Measurements from ENCODE around the gene BICRA. TPM values are rescaled to one million over a fixed set of nuclear protein-coding genes. Genes with fewer than 3 reads are reported as not detected.

BICRA gene
- total and polyA plus RNA-seq, 9 of the 15 experiments (the other 6 are each of a cell fraction or from before 2014, with no cell fraction given): 0.01 to 8.8 (median 1.2) TPM

- CTCF ChIA-PET (ENCODE audit: low intra/inter-chr PET ratio): interaction anchor here (0.5 to 2.9 kb wide), 2 partner anchors 32 to 427 kb away, joined by 3 to 37 read pairs; no protein-coding TSS in a partner anchor
- 40% methylated on average over 8 of the region's 8 CpGs for WGBS (ENCODE audit: insufficient coverage, low coverage, missing lambda C conversion rate)
- Histone ChIP-seq H2AFZ (ENCODE audit: low read depth, low read length) (no peak overlapping the region), H3K4me2 (ENCODE audit: insufficient read depth, low read length) (no peak overlapping the region), H4K20me1 (replicated peaks; ENCODE audit: control insufficient read depth, insufficient read depth, low read length) (no peaks in the 10 kb centered on the region), H3K36me3 (ENCODE audit: control insufficient read depth, insufficient read depth, low read length) (peaks cover 7% of the 10 kb centered on the region; the same call in 2 of the 3 replicates), H3K9ac (ENCODE audit: insufficient read depth in 1 of 2, low read depth in 2 of 2, low read length in 2 of 2) (no peak overlapping the region), H3K27ac (ENCODE audit: extremely low read depth, low read depth, low read length) (no peak overlapping the region), H3K4me3 (no peak overlapping the region), H3K79me2 (ENCODE audit: control insufficient read depth, insufficient read depth, low read length) (peaks cover 23% of the 10 kb centered on the region), H3K27me3 (ENCODE audit: control insufficient read depth in 2 of 2, insufficient read depth in 2 of 2, low read length in 2 of 2) (no peaks in the 10 kb centered on the region), H3K9me3 (replicated peaks; ENCODE audit: control insufficient read depth, insufficient read depth, low read depth, low read length) (no peaks in the 10 kb centered on the region), H3K4me1 (replicated peaks in 1 of 2; ENCODE audit: control insufficient read depth in 2 of 2, insufficient read depth in 2 of 2, low read length in 2 of 2) (peaks cover 13 to 20% of the 10 kb centered on the region in 2 experiments), H3K9me1 (ENCODE audit: control insufficient read depth, insufficient read depth, low read length) (no peaks in the 10 kb centered on the region)
- BruUV-seq (replicated peaks): no TSS peak
- in situ Hi-C loops (cut with MboI): loop anchor here (5.0 kb wide), 1 partner anchor 76 kb away; no protein-coding TSS in a partner anchor
- POLR2A ChIA-PET: interaction anchor here (1.3 kb wide), 1 partner anchor 11 kb away, joined by 5 read pairs; no protein-coding TSS in a partner anchor
- DNase-seq (ENCODE audit: extremely low read depth in 1 of 4, low spot score in 3 of 4): no peak
- no peak for FAIRE-seq
- no peak for ATAC-seq
- intact Hi-C loops (cut with micrococcal nuclease): loop anchor here (2.0 kb wide), 1 partner anchor 77 kb away; no protein-coding TSS in a partner anchor
- TF ChIP-seq HEY1 (CRISPR knock-in tag; IDR thresholded peaks at IDR 0.05; ENCODE audit: borderline replicate concordance) (no peak), SMAD3 (CRISPR knock-in tag; conservative IDR thresholded peaks at IDR 0.05) (no peak), GATA2 (CRISPR knock-in tag; IDR thresholded peaks at IDR 0.05) (no peak), TCFL5 (CRISPR knock-in tag; conservative IDR thresholded peaks at IDR 0.05) (no peak), KLF13 (tag; IDR thresholded peaks at IDR 0.05; ENCODE audit: borderline replicate concordance, low read depth) (no peak), PTBP1 (IDR thresholded peaks at IDR 0.05; ENCODE audit: low read depth, low read length) (peak; percentile 85), RBM25 (IDR thresholded peaks at IDR 0.05; ENCODE audit: low read depth, low read length, severe bottlenecking) (peak; percentile 72), ZNF695 (CRISPR knock-in tag; IDR thresholded peaks at IDR 0.05) (no peak), KDM1A (IDR thresholded peaks at IDR 0.05) (peak; percentile 59 to 61; a peak in 3 of 4 replicates), HMG20B (CRISPR knock-in tag; IDR thresholded peaks at IDR 0.05) (no peak), ZNF165 (CRISPR knock-in tag; IDR thresholded peaks at IDR 0.05; ENCODE audit: borderline replicate concordance) (no peak), ZNF41 (CRISPR knock-in tag; conservative IDR thresholded peaks at IDR 0.05) (no peak), ZFP36 (IDR thresholded peaks at IDR 0.05; ENCODE audit: low read depth, low read length, partially characterized antibody) (peak; percentile 97), SMARCA5 (IDR thresholded peaks at IDR 0.05) (peak; percentile 90), REST (IDR thresholded peaks at IDR 0.05; ENCODE audit: borderline replicate concordance) (no peak), REST (CRISPR knock-in tag; IDR thresholded peaks at IDR 0.05; ENCODE audit: low read depth) (no peak), ZNF436 (CRISPR knock-in tag; IDR thresholded peaks at IDR 0.05) (peak; percentile 81)
Observed at GRCh38 chr19:47711652-47712242, 102.8 kb downstream of the BICRA start.

Measured in K562 (cell line).